ENCODE results near the gene TMEM250.

DNA sequence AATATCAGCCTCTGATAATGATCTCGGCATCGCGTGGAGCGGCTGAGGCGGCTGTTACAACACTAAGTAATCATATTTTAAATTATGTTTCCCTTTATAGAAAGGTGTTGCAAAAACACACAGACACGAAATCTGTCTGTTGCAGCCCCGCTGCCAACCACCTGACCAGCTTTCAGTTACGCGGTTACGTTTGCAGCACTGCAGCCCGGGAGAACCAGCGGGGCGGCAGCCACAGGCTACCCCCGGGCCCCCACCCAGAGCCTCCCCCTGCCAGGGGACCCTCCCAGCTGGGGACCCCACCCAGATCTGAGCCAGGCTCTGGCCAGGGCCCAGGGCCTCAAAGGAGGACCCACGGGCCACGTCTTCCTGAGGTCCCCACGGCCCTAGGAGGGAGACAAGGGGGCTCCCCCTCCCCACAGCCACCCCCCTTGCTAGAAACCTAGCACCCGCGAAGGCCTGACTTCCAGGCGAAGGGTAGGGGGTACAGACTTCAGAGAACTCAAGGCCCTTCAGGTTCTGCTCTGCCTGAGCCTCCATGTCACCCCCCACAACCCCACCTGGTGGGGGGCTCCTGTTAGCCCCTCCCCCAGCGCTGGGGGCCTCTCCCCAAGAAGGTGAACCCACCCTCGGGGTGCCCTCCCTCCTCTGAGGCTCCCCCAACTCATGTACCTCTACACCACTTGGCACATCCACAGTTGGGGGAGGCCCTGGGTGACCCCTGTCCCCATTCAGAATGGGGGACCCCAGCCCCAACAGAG is 29.6 kb downstream of the TMEM250 start:
- TF ChIP-seq, protein P1, sequence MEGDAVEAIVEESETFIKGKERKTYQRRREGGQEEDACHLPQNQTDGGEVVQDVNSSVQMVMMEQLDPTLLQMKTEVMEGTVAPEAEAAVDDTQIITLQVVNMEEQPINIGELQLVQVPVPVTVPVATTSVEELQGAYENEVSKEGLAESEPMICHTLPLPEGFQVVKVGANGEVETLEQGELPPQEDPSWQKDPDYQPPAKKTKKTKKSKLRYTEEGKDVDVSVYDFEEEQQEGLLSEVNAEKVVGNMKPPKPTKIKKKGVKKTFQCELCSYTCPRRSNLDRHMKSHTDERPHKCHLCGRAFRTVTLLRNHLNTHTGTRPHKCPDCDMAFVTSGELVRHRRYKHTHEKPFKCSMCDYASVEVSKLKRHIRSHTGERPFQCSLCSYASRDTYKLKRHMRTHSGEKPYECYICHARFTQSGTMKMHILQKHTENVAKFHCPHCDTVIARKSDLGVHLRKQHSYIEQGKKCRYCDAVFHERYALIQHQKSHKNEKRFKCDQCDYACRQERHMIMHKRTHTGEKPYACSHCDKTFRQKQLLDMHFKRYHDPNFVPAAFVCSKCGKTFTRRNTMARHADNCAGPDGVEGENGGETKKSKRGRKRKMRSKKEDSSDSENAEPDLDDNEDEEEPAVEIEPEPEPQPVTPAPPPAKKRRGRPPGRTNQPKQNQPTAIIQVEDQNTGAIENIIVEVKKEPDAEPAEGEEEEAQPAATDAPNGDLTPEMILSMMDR (conservative IDR thresholded peaks at IDR 0.05 in 1 of 2, IDR thresholded peaks at IDR 0.05 in 1 of 2; ENCODE audit: extremely low read depth in 1 of 2, insufficient read depth in 1 of 2, low read depth in 1 of 2, low read length in 2 of 2): no peak
- no peak for TF ChIP-seq EZH2 (IDR thresholded peaks at IDR 0.05; ENCODE audit: borderline replicate concordance, low read length)
